ENCODE measurements around the gene DDX39B. TPM values are rescaled to one million over a fixed set of nuclear protein-coding genes. Genes with fewer than 3 reads are reported as not detected.

The DDX39B gene
- total and polyA plus RNA-seq, 2 of the 4 experiments (the other 2 are of a cell fraction) = 371 to 796 TPM

GRCh38 chr6:31532644-31533454 is 9.0 kb downstream of the DDX39B start:
- Histone ChIP-seq H4K8ac (ENCODE audit: low read depth in 2 of 2, low read length in 2 of 2) (no peak overlapping the region), H3K27ac (ENCODE audit: insufficient read depth, low read length) (no peak overlapping the region), H2BK5ac (ENCODE audit: low read depth, low read length, poor library complexity, severe bottlenecking) (no peak overlapping the region), H3K14ac (replicated peaks; ENCODE audit: low read depth, low read length) (no peak overlapping the region), H2AK5ac (ENCODE audit: low read depth, low read length) (no peak overlapping the region), H3K4me1 (ENCODE audit: control insufficient read depth, insufficient read depth, low read length) (no peaks in the 10 kb centered on the region), H3K79me1 (ENCODE audit: low read depth in 1 of 2, low read length in 2 of 2) (peaks cover 36 to 67% of the 10 kb centered on the region in 2 experiments), H3K4ac (ENCODE audit: low read depth, low read length) (no peak overlapping the region), H2AFZ (replicated peaks; ENCODE audit: low read length, poor library complexity) (no peak overlapping the region), H4K91ac (ENCODE audit: insufficient read depth, low read depth, low read length) (no peak overlapping the region), H3K27me3 (ENCODE audit: control insufficient read depth, insufficient read depth, low read length) (no peaks in the 10 kb centered on the region), H3K9me1 (ENCODE audit: insufficient read depth, low read length) (0 out of 2 replicates have a peak, but pooled peaks cover 5% of the 10 kb centered on the region), H3K36me3 (ENCODE audit: control insufficient read depth, insufficient read depth, low read length) (peaks cover 76% of the 10 kb centered on the region), H4K20me1 (ENCODE audit: insufficient read depth, low read length) (peaks cover 86% of the 10 kb centered on the region), H2BK20ac (ENCODE audit: low read depth, low read length) (no peak overlapping the region), H3K4me3 (ENCODE audit: insufficient read depth, low read depth, low read length) (no peak overlapping the region), H3K56ac (ENCODE audit: extremely low read depth, insufficient read depth, low read length) (no peak overlapping the region), H3K9me3 (ENCODE audit: control insufficient read depth, insufficient read depth, low read length) (no peaks in the 10 kb centered on the region), H2BK15ac (ENCODE audit: low read depth, low read length) (no peak overlapping the region), H3K4me2 (ENCODE audit: low read depth, low read length) (no peak overlapping the region), H2AK9ac (replicated peaks; ENCODE audit: low read depth, low read length, poor library complexity) (no peak overlapping the region), H4K5ac (ENCODE audit: low read depth, low read length) (no peak overlapping the region), H3K18ac (ENCODE audit: low read depth, low read length) (no peak overlapping the region), H3K23ac (ENCODE audit: low read depth, low read length) (no peak overlapping the region), H3K9ac (ENCODE audit: low read depth, low read length) (no peak overlapping the region), H2BK120ac (ENCODE audit: low read depth, low read length) (no peak overlapping the region)
- intact Hi-C loops (cut with micrococcal nuclease) = no loop called here
- ChIA-PET POLR2A (ENCODE audit: unreplicated experiment) (no interaction called here), CTCF (interaction anchor here (0.6 to 0.9 kb wide), 2 partner anchors 8 to 64 kb away, joined by 3 to 4 read pairs; partner anchors contain the start of gene DDX39B)
- WGBS, 2 experiments (ENCODE audit: extremely low coverage in 2 of 2, insufficient read length in 1 of 2) = 60% methylated on average over 1 of the region's 9 CpGs; no CpG with 5 or more reads in 1 of the 2 experiments
- in situ Hi-C loops (cut with MboI; ENCODE audit: low sequenced_read_pairs) = no loop called here
- DNase-seq (no peak), ATAC-seq (ENCODE audit: low read depth) (no peak)
- dilution Hi-C loops (cut with HindIII; ENCODE audit: low sequenced_read_pairs, unreplicated experiment) = no loop called here
- TF ChIP-seq MXI1 (IDR thresholded peaks at IDR 0.05; ENCODE audit: borderline replicate concordance, low read depth, low read length) (no peak), SMC3 (IDR thresholded peaks at IDR 0.05; ENCODE audit: low read depth, low read length) (no peak), POLR2A (IDR thresholded peaks at IDR 0.05; ENCODE audit: low read depth, low read length) (no peak), RAD21 (IDR thresholded peaks at IDR 0.05; ENCODE audit: low read length) (no peak), CEBPB (IDR thresholded peaks at IDR 0.05; ENCODE audit: low read depth, low read length) (no peak), MAZ (IDR thresholded peaks at IDR 0.05; ENCODE audit: borderline replicate concordance, low read depth, low read length) (no peak), ELK1 (IDR thresholded peaks at IDR 0.05; ENCODE audit: borderline replicate concordance, low read depth, low read length) (no peak), CHD1 (IDR thresholded peaks at IDR 0.05; ENCODE audit: low read depth, low read length) (no peak), RCOR1 (IDR thresholded peaks at IDR 0.05; ENCODE audit: insufficient replicate concordance, low read length) (no peak), USF2 (IDR thresholded peaks at IDR 0.05; ENCODE audit: low read depth, low read length) (no peak), NFE2L2 (IDR thresholded peaks at IDR 0.05; ENCODE audit: low read depth, low read length) (no peak)
- BruUV-seq (replicated peaks) = no TSS peak
